CD14-positive monocyte (primary cell): ENCODE data around the gene KCNE4. TPM values are rescaled to one million over a fixed set of nuclear protein-coding genes. Genes with fewer than 3 reads are reported as not detected.

Experiments
- DNase-seq, 3 donors: peaks; one replicate each; pipeline ENCODE4 v3.0.0-alpha.2; 2011 to 2022
- H2AFZ ChIP-seq: 2 replicates; pipeline ENCODE4 v1.6.0; 2012; ENCODE audit warnings: mild to moderate bottlenecking, low read depth, low read length, inconsistent platforms; ENCODE audit not compliant: insufficient read depth, poor library complexity, severe bottlenecking
- H3K27ac ChIP-seq, 2 donors: 1 replicate in 1 of 2; 2 replicates in 1 of 2; pipeline ENCODE4 v1.5.1; 2012 to 2013; ENCODE audit warnings: low read length in 2 of 2, control low read depth in 1 of 2, inconsistent platforms in 1 of 2, low read depth in 1 of 2, mild to moderate bottlenecking in 1 of 2
- H3K27me3 ChIP-seq, 2 donors: one replicate each; pipeline versions ENCODE4 v1.6.0 to v1.6.1; 2011 to 2013; ENCODE audit warnings: low read length in 2 of 2; ENCODE audit not compliant: control insufficient read depth in 2 of 2, insufficient read depth in 2 of 2
- H3K36me3 ChIP-seq, 2 donors: replicated peaks in 1 of 2; 1 replicate in 1 of 2; 2 replicates in 1 of 2; pipeline versions ENCODE4 v1.5.1 to v1.6.1; 2012 to 2013; ENCODE audit warnings: low read length in 2 of 2, control low read depth in 1 of 2, inconsistent platforms in 1 of 2, mild to moderate bottlenecking in 1 of 2; ENCODE audit not compliant: insufficient read depth in 2 of 2, control insufficient read depth in 1 of 2
- H3K4me1 ChIP-seq, 2 donors: 1 replicate in 1 of 2; 2 replicates in 1 of 2; pipeline versions ENCODE4 v1.5.1 to v1.6.1; 2012 to 2013; ENCODE audit warnings: low read length in 2 of 2, control low read depth in 1 of 2, inconsistent platforms in 1 of 2, mild to moderate bottlenecking in 1 of 2, moderate library complexity in 1 of 2; ENCODE audit not compliant: insufficient read depth in 2 of 2, control insufficient read depth in 1 of 2
- H3K4me2 ChIP-seq: replicated peaks from 2 replicates; pipeline ENCODE3; 2012; ENCODE audit warnings: low read length, moderate library complexity, mild to moderate bottlenecking; ENCODE audit not compliant: poor library complexity, severe bottlenecking; ENCODE audit errors: extremely low read depth
- H3K4me3 ChIP-seq, 3 experiments: fragments of 200-600 bp in 1 of 3; sonication (generic) in 1 of 3; replicated peaks in 1 of 3; 1 replicate in 2 of 3; 2 replicates in 1 of 3; pipeline ENCODE4 v1.5.1; 2011 to 2013; ENCODE audit warnings: low read length in 3 of 3, mild to moderate bottlenecking in 3 of 3, control low read depth in 2 of 3, low read depth in 2 of 3, inconsistent platforms in 1 of 3, moderate library complexity in 1 of 3
- H3K79me2 ChIP-seq: 2 replicates; pipeline ENCODE4 v1.6.0; 2012; ENCODE audit warnings: mild to moderate bottlenecking, control low read depth, inconsistent platforms, low read length, moderate library complexity; ENCODE audit not compliant: insufficient read depth
- H3K9ac ChIP-seq: 2 replicates; pipeline ENCODE4 v1.6.0; 2017; ENCODE audit warnings: low read length, mild to moderate bottlenecking; ENCODE audit not compliant: insufficient read depth, poor library complexity, severe bottlenecking
- H3K9me3 ChIP-seq, 2 donors: replicated peaks in 1 of 2; 1 replicate in 1 of 2; 2 replicates in 1 of 2; pipeline versions ENCODE4 v1.5.1 to v1.6.1; 2012 to 2013; ENCODE audit warnings: low read length in 2 of 2, control low read depth in 1 of 2; ENCODE audit not compliant: control insufficient read depth in 1 of 2, insufficient read depth in 1 of 2
- H4K20me1 ChIP-seq: 2 replicates; pipeline ENCODE4 v1.6.0; 2012; ENCODE audit warnings: mild to moderate bottlenecking, low read length, control low read depth, moderate library complexity; ENCODE audit not compliant: insufficient read depth
- H3K27ac Mint-ChIP-seq, 7 donors: one replicate each; pipeline ENCODE4 v1.8.0; 2020; ENCODE audit warnings: mild to moderate bottlenecking in 7 of 7, mixed read lengths in 7 of 7, moderate library complexity in 6 of 7, inconsistent platforms in 2 of 7
- H3K27me3 Mint-ChIP-seq, 3 donors: one replicate each; pipeline ENCODE4 v1.8.0; 2021 to 2022; ENCODE audit warnings: low read depth in 3 of 3, mild to moderate bottlenecking in 3 of 3, mixed read lengths in 3 of 3, moderate library complexity in 3 of 3, inconsistent platforms in 1 of 3
- H3K36me3 Mint-ChIP-seq, 2 donors: one replicate each; pipeline ENCODE4 v1.8.0; 2020; ENCODE audit warnings: mixed read lengths in 2 of 2, inconsistent platforms in 1 of 2, mild to moderate bottlenecking in 1 of 2
- H3K4me1 Mint-ChIP-seq: one replicate; pipeline ENCODE4 v1.8.0; 2020; ENCODE audit warnings: mild to moderate bottlenecking, mixed read lengths
- H3K4me3 Mint-ChIP-seq, 2 donors: one replicate each; pipeline ENCODE4 v1.8.0; 2020; ENCODE audit warnings: mild to moderate bottlenecking in 2 of 2, mixed read lengths in 2 of 2, moderate library complexity in 1 of 2
- H3K9me3 Mint-ChIP-seq, 7 donors: one replicate each; pipeline ENCODE4 v1.8.0; 2020 to 2022; ENCODE audit warnings: mixed read lengths in 7 of 7, mild to moderate bottlenecking in 6 of 7, moderate library complexity in 6 of 7, inconsistent platforms in 2 of 7
- WGBS: methylation state at CpG from one replicate; pipeline ENCODE4 v1.1.5; 2013; ENCODE audit warnings: missing lambda C conversion rate; ENCODE audit not compliant: insufficient coverage; 5-methylcytosine and 5-hydroxymethylcytosine counted together
- intact Hi-C, 2 donors: fragments of 100-400 bp; cut with micrococcal nuclease; formaldehyde crosslinking; loops; one replicate each; pipeline versions ENCODE4 v1.15.0 to v1.15.1; 2023
- polyA plus RNA-seq, 3 donors: library from polyadenylated mRNA; depleted of rRNA in 1 of 3; unstranded in 2 of 3; stranded (reverse) in 1 of 3; fragments of 300-500 nt in 2 of 3; fragments of >200 nt in 1 of 3; fragmentation: Illumina TruSeq in 2 of 3; gene quantifications; 1 replicate in 2 of 3; 2 replicates in 1 of 3; pipeline ENCODE4 v1.2.3, GENCODE V29; 2012 to 2021
- TF ChIP-seq, protein P1 (sequence below): fragments of 200-600 bp; IDR thresholded peaks from one replicate; pipeline ENCODE4 v1.8.0; 2022; ENCODE audit warnings: antibody characterized with exemption, mild to moderate bottlenecking

KCNE4 gene
- polyA plus RNA-seq, 3 donors = not detected

DNA sequence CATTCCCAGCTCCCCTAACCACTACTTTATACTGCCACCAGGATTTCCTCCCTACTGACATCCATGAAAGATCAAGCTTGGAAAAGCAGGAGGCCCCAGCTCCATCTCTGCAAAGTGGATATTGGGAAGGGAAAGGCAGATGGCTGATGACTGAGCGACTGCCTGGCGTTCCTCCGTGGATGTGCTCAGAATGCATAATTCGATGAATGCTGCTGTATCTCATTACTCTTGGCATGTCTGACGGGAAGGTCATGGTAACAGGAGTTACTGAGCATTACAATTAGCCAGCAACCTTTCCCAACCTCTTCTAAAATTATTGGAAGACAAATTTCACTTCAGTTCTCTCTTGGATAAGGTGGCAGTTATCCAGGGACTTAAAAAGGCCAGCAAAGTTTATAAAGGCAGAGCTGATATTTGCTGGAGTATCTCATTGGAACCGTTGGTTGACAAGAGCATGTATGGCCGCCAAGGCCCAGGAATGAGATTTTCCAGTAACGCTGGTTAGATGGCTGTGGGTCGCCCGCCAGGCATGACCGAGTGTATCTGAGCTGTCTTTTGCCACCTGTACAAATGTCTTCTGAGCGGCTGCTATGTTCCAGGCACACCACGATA lies 34.5 kb downstream of the KCNE4 start:
- Histone ChIP-seq H3K4me2 (no peak overlapping the region), H2AFZ (no peak overlapping the region), H3K27me3 (no peaks in the 10 kb centered on the region), H3K9ac (no peak overlapping the region), H3K4me1 (no peaks in the 10 kb centered on the region), H3K27ac (no peak overlapping the region), H4K20me1 (no peaks in the 10 kb centered on the region), H3K9me3 (no peaks in the 10 kb centered on the region), H3K36me3 (no peaks in the 10 kb centered on the region), H3K4me3 (no peak overlapping the region), H3K79me2 (no peaks in the 10 kb centered on the region)
- TF ChIP-seq, protein P1, sequence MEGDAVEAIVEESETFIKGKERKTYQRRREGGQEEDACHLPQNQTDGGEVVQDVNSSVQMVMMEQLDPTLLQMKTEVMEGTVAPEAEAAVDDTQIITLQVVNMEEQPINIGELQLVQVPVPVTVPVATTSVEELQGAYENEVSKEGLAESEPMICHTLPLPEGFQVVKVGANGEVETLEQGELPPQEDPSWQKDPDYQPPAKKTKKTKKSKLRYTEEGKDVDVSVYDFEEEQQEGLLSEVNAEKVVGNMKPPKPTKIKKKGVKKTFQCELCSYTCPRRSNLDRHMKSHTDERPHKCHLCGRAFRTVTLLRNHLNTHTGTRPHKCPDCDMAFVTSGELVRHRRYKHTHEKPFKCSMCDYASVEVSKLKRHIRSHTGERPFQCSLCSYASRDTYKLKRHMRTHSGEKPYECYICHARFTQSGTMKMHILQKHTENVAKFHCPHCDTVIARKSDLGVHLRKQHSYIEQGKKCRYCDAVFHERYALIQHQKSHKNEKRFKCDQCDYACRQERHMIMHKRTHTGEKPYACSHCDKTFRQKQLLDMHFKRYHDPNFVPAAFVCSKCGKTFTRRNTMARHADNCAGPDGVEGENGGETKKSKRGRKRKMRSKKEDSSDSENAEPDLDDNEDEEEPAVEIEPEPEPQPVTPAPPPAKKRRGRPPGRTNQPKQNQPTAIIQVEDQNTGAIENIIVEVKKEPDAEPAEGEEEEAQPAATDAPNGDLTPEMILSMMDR = no peak
- Mint-ChIP-seq H3K27ac (no peak overlapping the region), H3K4me3 (no peak overlapping the region), H3K36me3 (no peaks in the 10 kb centered on the region), H3K4me1 (no peaks in the 10 kb centered on the region), H3K27me3 (peaks cover 0 to 3% (median 2%) of the 10 kb centered on the region in 3 donors), H3K9me3 (peaks cover 0 to 2% (median 0%) of the 10 kb centered on the region in 7 donors)
- 88% methylated on average over 13 of the region's 13 CpGs for WGBS
- no peak for DNase-seq
- intact Hi-C loops = no loop called here

DNA sequence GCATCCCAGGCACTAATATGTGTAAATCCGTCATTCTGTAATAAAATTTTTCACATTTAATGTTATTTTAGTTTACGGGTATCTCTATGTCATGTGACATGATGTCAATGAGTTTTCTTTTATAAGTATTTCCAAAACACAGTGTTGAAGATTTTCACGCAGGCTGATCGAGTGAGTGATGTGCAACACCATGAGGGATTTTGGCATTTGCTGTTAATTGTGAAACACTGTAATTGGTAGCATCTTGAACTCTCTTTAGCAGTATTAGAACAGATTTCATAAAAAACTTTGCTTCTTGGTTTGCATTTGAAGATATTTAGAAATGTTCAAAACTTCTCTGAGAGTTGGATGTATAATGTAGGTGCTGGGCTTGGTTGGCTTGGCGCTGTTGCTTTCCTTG lies 35.5 kb downstream of the KCNE4 start:
- Histone ChIP-seq H4K20me1 (no peaks in the 10 kb centered on the region), H3K27ac (no peak overlapping the region), H3K36me3 (no peaks in the 10 kb centered on the region), H3K9ac (no peak overlapping the region), H3K4me1 (no peaks in the 10 kb centered on the region), H3K9me3 (no peaks in the 10 kb centered on the region), H3K4me3 (no peak overlapping the region), H3K27me3 (no peaks in the 10 kb centered on the region), H3K79me2 (no peaks in the 10 kb centered on the region), H3K4me2 (no peak overlapping the region), H2AFZ (no peak overlapping the region)
- Mint-ChIP-seq H3K4me3 (no peak overlapping the region), H3K9me3 (peaks cover 0 to 3% (median 0%) of the 10 kb centered on the region in 7 donors), H3K27ac (no peak overlapping the region), H3K36me3 (no peaks in the 10 kb centered on the region), H3K4me1 (no peaks in the 10 kb centered on the region), H3K27me3 (peaks cover 3 to 6% (median 4%) of the 10 kb centered on the region in 3 donors)
- TF ChIP-seq, protein P1 = no peak
- DNase-seq = no peak
- no CpG with 5 or more reads among the region's 5 CpGs for WGBS
- intact Hi-C loops = no loop called here
